ENCODE measurements around the gene EXOC3L2. TPM values are rescaled to one million over a fixed set of nuclear protein-coding genes. Genes with fewer than 3 reads are reported as not detected.

The EXOC3L2 gene
- total and polyA plus RNA-seq, 2 experiments from 2014 or later: 1.3 TPM; not detected in 1

GRCh38 chr19:45265375-45265774 lies 20.2 kb upstream of the EXOC3L2 start:
- no peak overlapping the region for H2AFZ ChIP-seq
- H3K9me2 ChIP-seq (replicated peaks; ENCODE audit: insufficient read depth): no peaks in the 10 kb centered on the region
- no peak overlapping the region for H3K4me3 ChIP-seq
- H4K20me1 ChIP-seq (ENCODE audit: insufficient read depth, poor library complexity, severe bottlenecking): peaks cover 3% of the 10 kb centered on the region
- WGBS (ENCODE audit: low lambda C conversion rate, missing lambda C conversion rate): 98% methylated on average over 4 of the region's 5 CpGs
- no peak for DNase-seq (ENCODE audit: low spot score)
- no peaks in the 10 kb centered on the region for H3K79me2 ChIP-seq
- TF ChIP-seq, protein P1, sequence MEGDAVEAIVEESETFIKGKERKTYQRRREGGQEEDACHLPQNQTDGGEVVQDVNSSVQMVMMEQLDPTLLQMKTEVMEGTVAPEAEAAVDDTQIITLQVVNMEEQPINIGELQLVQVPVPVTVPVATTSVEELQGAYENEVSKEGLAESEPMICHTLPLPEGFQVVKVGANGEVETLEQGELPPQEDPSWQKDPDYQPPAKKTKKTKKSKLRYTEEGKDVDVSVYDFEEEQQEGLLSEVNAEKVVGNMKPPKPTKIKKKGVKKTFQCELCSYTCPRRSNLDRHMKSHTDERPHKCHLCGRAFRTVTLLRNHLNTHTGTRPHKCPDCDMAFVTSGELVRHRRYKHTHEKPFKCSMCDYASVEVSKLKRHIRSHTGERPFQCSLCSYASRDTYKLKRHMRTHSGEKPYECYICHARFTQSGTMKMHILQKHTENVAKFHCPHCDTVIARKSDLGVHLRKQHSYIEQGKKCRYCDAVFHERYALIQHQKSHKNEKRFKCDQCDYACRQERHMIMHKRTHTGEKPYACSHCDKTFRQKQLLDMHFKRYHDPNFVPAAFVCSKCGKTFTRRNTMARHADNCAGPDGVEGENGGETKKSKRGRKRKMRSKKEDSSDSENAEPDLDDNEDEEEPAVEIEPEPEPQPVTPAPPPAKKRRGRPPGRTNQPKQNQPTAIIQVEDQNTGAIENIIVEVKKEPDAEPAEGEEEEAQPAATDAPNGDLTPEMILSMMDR (IDR thresholded peaks at IDR 0.05; ENCODE audit: poor library complexity): no peak
- TF ChIP-seq EZH2 (IDR thresholded peaks at IDR 0.05; ENCODE audit: borderline replicate concordance) (no peak), EZH2phosphoT487 (IDR thresholded peaks at IDR 0.05; ENCODE audit: low read depth, severe bottlenecking, unreplicated experiment) (no peak)
- no peak overlapping the region for H3K27ac ChIP-seq
- H3K9me3 ChIP-seq (ENCODE audit: low read depth): no peaks in the 10 kb centered on the region
- no peaks in the 10 kb centered on the region for H3K36me3 ChIP-seq (replicated peaks; ENCODE audit: insufficient read depth, low read depth)
- no peaks in the 10 kb centered on the region for H3K27me3 ChIP-seq
- H3K4me1 ChIP-seq (ENCODE audit: insufficient read depth): no peaks in the 10 kb centered on the region
- H3K4me2 ChIP-seq: no peak overlapping the region

DNA sequence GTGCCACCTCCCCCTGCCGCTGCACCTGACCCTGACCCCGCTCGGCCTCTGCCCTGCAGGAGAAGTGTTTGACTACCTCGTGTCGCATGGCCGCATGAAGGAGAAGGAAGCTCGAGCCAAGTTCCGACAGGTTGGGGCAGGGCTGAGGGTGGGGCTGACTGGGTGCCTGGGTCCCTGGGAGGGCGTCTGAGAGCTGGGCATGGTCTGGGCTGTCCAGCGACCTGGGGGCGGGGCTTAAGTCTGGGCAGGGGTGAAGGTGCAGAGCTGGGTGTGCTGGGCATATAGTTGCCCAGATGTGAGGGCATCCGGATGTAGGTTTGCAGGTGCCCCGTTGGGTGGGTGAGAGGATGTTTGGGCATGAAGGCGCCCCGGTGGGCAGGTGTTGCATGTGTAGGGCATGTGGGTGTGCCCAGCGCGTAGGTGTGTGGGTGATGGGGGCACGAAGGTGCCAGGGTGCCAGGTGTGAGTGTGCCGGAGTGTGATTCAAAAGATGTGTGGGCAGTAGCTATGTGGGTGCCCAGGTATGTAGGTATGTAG lies 19.6 kb upstream of the EXOC3L2 start:
- Histone ChIP-seq H2AFZ (no peak overlapping the region), H4K20me1 (ENCODE audit: insufficient read depth, poor library complexity, severe bottlenecking) (peaks cover 5% of the 10 kb centered on the region), H3K36me3 (replicated peaks; ENCODE audit: insufficient read depth, low read depth) (no peaks in the 10 kb centered on the region), H3K9me2 (replicated peaks; ENCODE audit: insufficient read depth) (no peaks in the 10 kb centered on the region), H3K4me2 (no peak overlapping the region), H3K4me1 (ENCODE audit: insufficient read depth) (no peaks in the 10 kb centered on the region), H3K27ac (no peak overlapping the region), H3K79me2 (no peaks in the 10 kb centered on the region), H3K4me3 (no peak overlapping the region), H3K9me3 (ENCODE audit: low read depth) (no peaks in the 10 kb centered on the region), H3K27me3 (no peaks in the 10 kb centered on the region)
- DNase-seq (ENCODE audit: low spot score): no peak
- 97% methylated on average over 19 of the region's 19 CpGs for WGBS (ENCODE audit: low lambda C conversion rate, missing lambda C conversion rate)
- TF ChIP-seq EZH2 (IDR thresholded peaks at IDR 0.05; ENCODE audit: borderline replicate concordance): no peak
- TF ChIP-seq, protein P1 (IDR thresholded peaks at IDR 0.05; ENCODE audit: poor library complexity): no peak
- no peak for TF ChIP-seq EZH2phosphoT487 (IDR thresholded peaks at IDR 0.05; ENCODE audit: low read depth, severe bottlenecking, unreplicated experiment)

GRCh38 chr19:45263013-45263412 lies 17.8 kb upstream of the EXOC3L2 start:
- Histone ChIP-seq H3K79me2 (peaks cover 4% of the 10 kb centered on the region), H3K36me3 (replicated peaks; ENCODE audit: insufficient read depth, low read depth) (no peaks in the 10 kb centered on the region), H3K27me3 (no peaks in the 10 kb centered on the region), H3K4me2 (no peak overlapping the region), H3K27ac (no peak overlapping the region), H2AFZ (no peak overlapping the region), H3K4me3 (no peak overlapping the region), H3K9me2 (replicated peaks; ENCODE audit: insufficient read depth) (no peaks in the 10 kb centered on the region), H3K9me3 (ENCODE audit: low read depth) (no peaks in the 10 kb centered on the region), H4K20me1 (ENCODE audit: insufficient read depth, poor library complexity, severe bottlenecking) (peaks cover 5% of the 10 kb centered on the region), H3K4me1 (ENCODE audit: insufficient read depth) (no peaks in the 10 kb centered on the region)
- no peak for DNase-seq (ENCODE audit: low spot score)
- TF ChIP-seq, protein P1 (IDR thresholded peaks at IDR 0.05; ENCODE audit: poor library complexity): no peak
- TF ChIP-seq EZH2 (IDR thresholded peaks at IDR 0.05; ENCODE audit: borderline replicate concordance): no peak
- WGBS (ENCODE audit: low lambda C conversion rate, missing lambda C conversion rate): 96% methylated on average over 11 of the region's 11 CpGs

DNA sequence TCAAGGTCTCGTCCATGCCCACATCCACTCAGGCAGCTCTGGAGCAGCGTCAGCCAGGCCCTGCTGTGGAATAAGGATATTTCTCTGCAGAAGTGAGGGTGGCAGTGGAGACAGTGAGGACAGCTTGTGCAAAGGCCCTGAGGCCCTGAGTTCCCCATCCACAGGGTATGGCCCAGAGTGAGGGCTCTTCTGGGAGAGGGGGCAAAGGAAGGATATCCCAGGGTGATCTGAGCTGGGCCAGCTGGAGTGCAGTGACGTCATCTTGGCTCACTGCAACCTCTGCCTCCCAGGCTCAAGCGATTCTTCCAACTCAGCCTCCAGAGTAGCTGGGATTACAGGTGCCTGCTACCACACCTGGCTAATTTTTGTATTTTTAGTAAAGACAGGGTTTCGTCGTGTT lies 17.4 kb upstream of the EXOC3L2 start:
- no peaks in the 10 kb centered on the region for H3K36me3 ChIP-seq (replicated peaks; ENCODE audit: insufficient read depth, low read depth)
- H3K27ac ChIP-seq: no peak overlapping the region
- H3K4me2 ChIP-seq: no peak overlapping the region
- DNase-seq (ENCODE audit: low spot score): no peak
- TF ChIP-seq, protein P1 (IDR thresholded peaks at IDR 0.05; ENCODE audit: poor library complexity): no peak
- TF ChIP-seq EZH2 (IDR thresholded peaks at IDR 0.05; ENCODE audit: borderline replicate concordance) (no peak), EZH2phosphoT487 (IDR thresholded peaks at IDR 0.05; ENCODE audit: low read depth, severe bottlenecking, unreplicated experiment) (no peak)
- 100% methylated on average over 6 of the region's 6 CpGs for WGBS (ENCODE audit: low lambda C conversion rate, missing lambda C conversion rate)
- H3K4me3 ChIP-seq: no peak overlapping the region
- no peak overlapping the region for H2AFZ ChIP-seq
- H3K79me2 ChIP-seq: peaks cover 5% of the 10 kb centered on the region
- no peaks in the 10 kb centered on the region for H3K9me2 ChIP-seq (replicated peaks; ENCODE audit: insufficient read depth)
- no peaks in the 10 kb centered on the region for H3K4me1 ChIP-seq (ENCODE audit: insufficient read depth)
- no peaks in the 10 kb centered on the region for H3K27me3 ChIP-seq
- no peaks in the 10 kb centered on the region for H3K9me3 ChIP-seq (ENCODE audit: low read depth)
- peaks cover 5% of the 10 kb centered on the region for H4K20me1 ChIP-seq (ENCODE audit: insufficient read depth, poor library complexity, severe bottlenecking)

Data from hepatocyte (in vitro differentiated cells).